Nucleus accumbens (tissue), 56 donors: Measurements from ENCODE around the gene CACNA1G.

ENCODE experiments used
- DNase-seq, 56 donors: peaks; one replicate each; lab custom pipeline; 2025; lab: John Stamatoyannopoulos, UW

Gene CACNA1G

GRCh38 chr17:50607522-50608175, 47.1 kb downstream of the CACNA1G start:
- DNase-seq: no peak

- peak in 19 of 56 donors; percentile 5 to 61 (median 27) for DNase-seq
These were observed 48.3 kb downstream of the CACNA1G start for GRCh38 chr17:50608700-50609379.

GRCh38 chr17:50609380-50610074, 49.0 kb downstream of the CACNA1G start:
- DNase-seq: no peak

- no peak for DNase-seq
These were observed 51.1 kb downstream of the CACNA1G start for GRCh38 chr17:50611634-50612033.

GRCh38 chr17:50612281-50612680, 51.8 kb downstream of the CACNA1G start:
- DNase-seq: no peak

GRCh38 chr17:50613007-50613992, 52.8 kb downstream of the CACNA1G start:
- DNase-seq: peak in 1 of 56 donors; percentile 16

GRCh38 chr17:50614471-50615051, 54.0 kb downstream of the CACNA1G start:
- no peak for DNase-seq

GRCh38 chr17:50615828-50616227, 55.3 kb downstream of the CACNA1G start:
- no peak for DNase-seq

- DNase-seq: peak in 8 of 56 donors; percentile 12 to 63 (median 26)
These were observed 57.8 kb downstream of the CACNA1G start for GRCh38 chr17:50618300-50618699.

GRCh38 chr17:50618941-50619340, 58.4 kb downstream of the CACNA1G start:
- DNase-seq: peak in 1 of 56 donors; percentile 13

GRCh38 chr17:50619489-50619888, 59.0 kb downstream of the CACNA1G start:
- DNase-seq: no peak

GRCh38 chr17:50620237-50620636, 59.7 kb downstream of the CACNA1G start:
- no peak for DNase-seq

GRCh38 chr17:50620858-50621257, 60.3 kb downstream of the CACNA1G start:
- peak in 1 of 56 donors; percentile 5 for DNase-seq

- DNase-seq: peak in 1 of 56 donors; percentile 19
These were observed 61.1 kb downstream of the CACNA1G start for GRCh38 chr17:50621574-50622031.

GRCh38 chr17:50624321-50624934, 63.9 kb downstream of the CACNA1G start:
- no peak for DNase-seq

GRCh38 chr17:50625032-50625871, 64.7 kb downstream of the CACNA1G start:
- DNase-seq: no peak

GRCh38 chr17:50626037-50626574, 65.6 kb downstream of the CACNA1G start:
- DNase-seq: peak in 31 of 56 donors; percentile 6 to 80 (median 28)
